DND-41 (cell line): ENCODE data around the gene BNC2.

Experiments
- ATAC-seq: fragments of 200-7000 bp; cut with Tn5 transposase; 3 replicates; pipeline ENCODE4 v1.9.1; 2021; ENCODE audit warnings: low read depth; ENCODE audit not compliant: insufficient read depth
- DNase-seq: peaks from one replicate; pipeline ENCODE4 v3.0.0-alpha.2; 2020
- H2AFZ ChIP-seq: 2 replicates; pipeline ENCODE4 v1.6.0; 2012; ENCODE audit warnings: low read depth, low read length
- H3K27ac ChIP-seq: 2 replicates; pipeline ENCODE4 v1.5.1; 2012; ENCODE audit warnings: low read length, inconsistent platforms
- H3K27me3 ChIP-seq: fragments of 200-600 bp; sonication (generic); 2 replicates; pipeline ENCODE4 v1.6.0; 2012; ENCODE audit warnings: low read length, mild to moderate bottlenecking, inconsistent platforms; ENCODE audit not compliant: insufficient read depth, poor library complexity
- H3K36me3 ChIP-seq: 2 replicates; pipeline ENCODE4 v1.5.1; 2012; ENCODE audit warnings: low read length, inconsistent platforms; ENCODE audit not compliant: insufficient read depth
- H3K4me1 ChIP-seq: 2 replicates; pipeline ENCODE4 v1.5.1; 2012; ENCODE audit warnings: mild to moderate bottlenecking, low read length; ENCODE audit not compliant: insufficient read depth
- H3K4me2 ChIP-seq: 2 replicates; pipeline ENCODE4 v1.6.0; 2012; ENCODE audit warnings: mild to moderate bottlenecking, moderate library complexity, low read length, inconsistent platforms; ENCODE audit not compliant: insufficient read depth
- H3K4me3 ChIP-seq, 2 experiments: fragments of 200-600 bp in 1 of 2; shearing (Covaris generic) in 1 of 2; 2 replicates each; pipeline ENCODE4 v1.5.1; 2012 to 2016; ENCODE audit warnings: inconsistent platforms in 2 of 2, low read length in 2 of 2, mild to moderate bottlenecking in 2 of 2, low read depth in 1 of 2, moderate library complexity in 1 of 2
- H3K79me2 ChIP-seq: 2 replicates; pipeline ENCODE4 v1.6.0; 2012; ENCODE audit warnings: low read length, inconsistent platforms; ENCODE audit not compliant: insufficient read depth
- H3K9ac ChIP-seq: 2 replicates; pipeline ENCODE4 v1.6.0; 2012; ENCODE audit warnings: low read depth, mild to moderate bottlenecking, inconsistent platforms, low read length, moderate library complexity
- H3K9me3 ChIP-seq: 2 replicates; pipeline ENCODE4 v1.5.1; 2012; ENCODE audit warnings: low read length, moderate library complexity, mild to moderate bottlenecking, inconsistent platforms; ENCODE audit not compliant: insufficient read depth, severe bottlenecking
- H4K20me1 ChIP-seq: 2 replicates; pipeline ENCODE4 v1.6.0; 2012; ENCODE audit warnings: low read length; ENCODE audit not compliant: insufficient read depth
- EZH2 ChIP-seq: IDR thresholded peaks from 3 replicates; pipeline ENCODE4 v1.6.1; 2012; ENCODE audit warnings: borderline replicate concordance, low read depth, mild to moderate bottlenecking, moderate library complexity, low read length, inconsistent platforms; ENCODE audit not compliant: severe bottlenecking
- TF ChIP-seq, protein P1 (sequence below): IDR thresholded peaks from 2 replicates; pipeline ENCODE4 v1.5.1; 2012; ENCODE audit warnings: borderline replicate concordance, low read length, moderate library complexity, mild to moderate bottlenecking; ENCODE audit not compliant: poor library complexity, severe bottlenecking; ENCODE audit errors: extremely low read depth

BNC2 gene

DNA sequence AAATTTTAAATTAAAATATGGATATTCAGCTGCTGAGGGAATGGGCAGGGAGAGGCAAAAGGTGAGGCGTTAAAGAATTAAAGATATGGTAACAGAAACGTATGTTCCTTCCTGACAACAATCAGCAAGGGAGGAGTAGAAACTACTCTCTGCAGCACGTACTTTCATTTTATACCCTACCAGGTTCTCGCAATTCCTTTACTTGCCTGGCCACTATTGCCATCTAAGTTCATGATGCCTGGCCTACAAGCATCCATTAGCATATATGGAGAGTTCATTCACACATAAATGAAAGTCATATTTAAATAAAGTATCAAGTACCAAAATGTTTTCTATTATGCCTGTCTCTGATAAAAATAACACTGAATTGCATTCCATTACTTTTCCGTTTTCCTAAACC, 125.1 kb downstream of the BNC2 start:
- Histone ChIP-seq H4K20me1 (no peaks in the 10 kb centered on the region; the same call in 1 of the 2 replicates), H3K4me3 (no peak overlapping the region), H3K9me3 (no peaks in the 10 kb centered on the region), H3K4me1 (no peaks in the 10 kb centered on the region), H3K27me3 (no peaks in the 10 kb centered on the region), H3K79me2 (no peaks in the 10 kb centered on the region), H3K27ac (no peak overlapping the region), H3K4me2 (no peak overlapping the region), H2AFZ (no peak overlapping the region), H3K9ac (no peak overlapping the region), H3K36me3 (no peaks in the 10 kb centered on the region)
- ATAC-seq (no peak), DNase-seq (no peak)
- no peak for TF ChIP-seq EZH2
- TF ChIP-seq, protein P1, sequence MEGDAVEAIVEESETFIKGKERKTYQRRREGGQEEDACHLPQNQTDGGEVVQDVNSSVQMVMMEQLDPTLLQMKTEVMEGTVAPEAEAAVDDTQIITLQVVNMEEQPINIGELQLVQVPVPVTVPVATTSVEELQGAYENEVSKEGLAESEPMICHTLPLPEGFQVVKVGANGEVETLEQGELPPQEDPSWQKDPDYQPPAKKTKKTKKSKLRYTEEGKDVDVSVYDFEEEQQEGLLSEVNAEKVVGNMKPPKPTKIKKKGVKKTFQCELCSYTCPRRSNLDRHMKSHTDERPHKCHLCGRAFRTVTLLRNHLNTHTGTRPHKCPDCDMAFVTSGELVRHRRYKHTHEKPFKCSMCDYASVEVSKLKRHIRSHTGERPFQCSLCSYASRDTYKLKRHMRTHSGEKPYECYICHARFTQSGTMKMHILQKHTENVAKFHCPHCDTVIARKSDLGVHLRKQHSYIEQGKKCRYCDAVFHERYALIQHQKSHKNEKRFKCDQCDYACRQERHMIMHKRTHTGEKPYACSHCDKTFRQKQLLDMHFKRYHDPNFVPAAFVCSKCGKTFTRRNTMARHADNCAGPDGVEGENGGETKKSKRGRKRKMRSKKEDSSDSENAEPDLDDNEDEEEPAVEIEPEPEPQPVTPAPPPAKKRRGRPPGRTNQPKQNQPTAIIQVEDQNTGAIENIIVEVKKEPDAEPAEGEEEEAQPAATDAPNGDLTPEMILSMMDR, result no peak

DNA sequence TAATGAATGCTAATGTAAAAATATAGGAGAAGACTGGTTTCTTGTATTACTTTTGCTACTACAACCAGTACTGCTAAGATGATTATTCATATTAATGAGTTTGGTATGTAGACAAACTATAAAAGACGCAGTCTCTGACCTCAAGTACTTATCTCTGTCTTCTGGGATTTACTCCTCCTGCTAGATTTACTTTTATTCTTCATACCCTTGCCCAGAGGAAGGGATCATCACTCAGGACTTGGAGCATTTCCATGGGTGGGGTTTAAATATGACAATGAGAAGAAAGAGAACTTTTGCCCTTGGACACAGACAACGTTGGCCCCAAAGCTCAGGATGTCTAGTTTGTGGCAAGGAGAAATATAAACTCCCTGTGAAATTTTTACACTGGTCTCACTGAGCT, 126.1 kb downstream of the BNC2 start:
- Histone ChIP-seq H3K9me3 (no peaks in the 10 kb centered on the region), H3K4me2 (no peak overlapping the region), H4K20me1 (no peaks in the 10 kb centered on the region; the same call in 1 of the 2 replicates), H3K4me1 (no peaks in the 10 kb centered on the region), H2AFZ (no peak overlapping the region), H3K9ac (no peak overlapping the region), H3K27me3 (no peaks in the 10 kb centered on the region), H3K36me3 (no peaks in the 10 kb centered on the region), H3K79me2 (no peaks in the 10 kb centered on the region), H3K27ac (no peak overlapping the region), H3K4me3 (no peak overlapping the region)
- ATAC-seq (no peak), DNase-seq (no peak)
- TF ChIP-seq, protein P1, result no peak
- no peak for TF ChIP-seq EZH2

- no peaks in the 10 kb centered on the region for H3K9me3 ChIP-seq
- no peak overlapping the region for H3K27ac ChIP-seq
- no peak overlapping the region for H3K4me3 ChIP-seq
- no peak overlapping the region for H3K4me2 ChIP-seq
- DNase-seq (no peak), ATAC-seq (no peak)
- no peak overlapping the region for H2AFZ ChIP-seq
- no peaks in the 10 kb centered on the region for H3K79me2 ChIP-seq
- H3K36me3 ChIP-seq, result no peaks in the 10 kb centered on the region
- no peaks in the 10 kb centered on the region for H3K4me1 ChIP-seq
- no peaks in the 10 kb centered on the region; the same call in 1 of the 2 replicates for H4K20me1 ChIP-seq
- no peak overlapping the region for H3K9ac ChIP-seq
- H3K27me3 ChIP-seq, result no peaks in the 10 kb centered on the region
- TF ChIP-seq, protein P1, result no peak
- no peak for TF ChIP-seq EZH2
Observed at GRCh38 chr9:16743375-16743774, 127.1 kb downstream of the BNC2 start.

GRCh38 chr9:16735001-16735400, 135.5 kb downstream of the BNC2 start:
- ATAC-seq (no peak), DNase-seq (no peak)
- H3K9ac ChIP-seq, result no peak overlapping the region
- no peak overlapping the region for H3K4me2 ChIP-seq
- H2AFZ ChIP-seq, result no peak overlapping the region
- no peaks in the 10 kb centered on the region for H3K27me3 ChIP-seq
- H4K20me1 ChIP-seq, result no peaks in the 10 kb centered on the region
- H3K36me3 ChIP-seq, result no peaks in the 10 kb centered on the region
- no peak overlapping the region for H3K27ac ChIP-seq
- no peak overlapping the region for H3K4me3 ChIP-seq
- no peaks in the 10 kb centered on the region for H3K9me3 ChIP-seq
- TF ChIP-seq, protein P1, result no peak
- no peak for TF ChIP-seq EZH2
- H3K4me1 ChIP-seq, result no peaks in the 10 kb centered on the region
- H3K79me2 ChIP-seq, result no peaks in the 10 kb centered on the region
